A673 (cell line): ENCODE results near the gene DGUOK.

Experiments used
- CTCF ChIP-seq: fragments of 300-800, 200-600 bp; sonication (generic); conservative IDR thresholded peaks from 2 replicates; pipeline ENCODE4 v1.5.1; 2017; ENCODE audit warnings: low read depth, mild to moderate bottlenecking, antibody characterized with exemption, low read length, moderate library complexity, mixed read lengths
- EZH2 ChIP-seq: fragments of 200-600 bp; sonication (generic); IDR thresholded peaks from 2 replicates; pipeline ENCODE4 v1.6.1; 2017; ENCODE audit warnings: borderline replicate concordance, low read depth, mild to moderate bottlenecking, mixed read lengths, antibody characterized with exemption, low read length; ENCODE audit not compliant: poor library complexity, severe bottlenecking

GRCh38 chr2:73956218-73956865, 29.7 kb downstream of the DGUOK start:
- no peak for TF ChIP-seq CTCF
- TF ChIP-seq EZH2, result no peak
